Activated effector memory CD4-positive, alpha-beta T cell treated with anti-CD3 and anti-CD28 coated beads, Interleukin-2, amount 50 U/mL, for 16 hours (primary cell): ENCODE data around the gene VTN.
A peak's percentile ranks its signal among the peaks of the same experiment; 100 is the strongest.
"Not testable (repeated sequence)": the region's sequence is repeated elsewhere in the genome, so short reads cannot be mapped to it uniquely, and the experiment has no call there.

Experiments used
- DNase-seq: peaks from one replicate; pipeline ENCODE4 v3.0.0-alpha.2; 2020

VTN gene

GRCh38 chr17:28339431-28339830 is 30.7 kb downstream of the VTN start:
- DNase-seq: no peak

GRCh38 chr17:28338769-28339212 is 31.3 kb downstream of the VTN start:
- not testable (repeated sequence) for DNase-seq

GRCh38 chr17:28338056-28338768 is 31.9 kb downstream of the VTN start:
- DNase-seq: peak; percentile 33

- peak; percentile 72 for DNase-seq
Measured at GRCh38 chr17:28335959-28336871, 33.9 kb downstream of the VTN start.

GRCh38 chr17:28335201-28335958 is 34.7 kb downstream of the VTN start, which contains the start of the genes IFT20 and TNFAIP1:
IFT20 (minus strand) TSS chr17:28335472; CDS start chr17:28331985, 3,487 bp downstream.
TNFAIP1 (plus strand) TSS chr17:28335761; CDS start chr17:28339522, 3,761 bp downstream.
- DNase-seq: peak; percentile 99

GRCh38 chr17:28334666-28335200 is 35.4 kb downstream of the VTN start:
- no peak for DNase-seq

GRCh38 chr17:28334171-28334570 is 35.9 kb downstream of the VTN start:
- no peak for DNase-seq

- peak; percentile 57 for DNase-seq
Measured at GRCh38 chr17:28333083-28333746, 36.9 kb downstream of the VTN start.

GRCh38 chr17:28331891-28332420 is 38.2 kb downstream of the VTN start:
- peak; percentile 22 for DNase-seq

- no peak for DNase-seq
Measured at GRCh38 chr17:28330671-28331070, 39.4 kb downstream of the VTN start.

GRCh38 chr17:28328325-28328724 is 41.8 kb downstream of the VTN start:
- no peak for DNase-seq

GRCh38 chr17:28327709-28328108 is 42.4 kb downstream of the VTN start:
- DNase-seq: no peak

GRCh38 chr17:28327031-28327607 is 43.0 kb downstream of the VTN start:
- no peak for DNase-seq

GRCh38 chr17:28326114-28326513 is 44.0 kb downstream of the VTN start:
- DNase-seq: no peak

- DNase-seq: no peak
Measured at GRCh38 chr17:28325211-28325610, 44.9 kb downstream of the VTN start.

- no peak for DNase-seq
Measured at GRCh38 chr17:28324781-28325180, 45.3 kb downstream of the VTN start.

- no peak for DNase-seq
Measured at GRCh38 chr17:28324267-28324745, 45.8 kb downstream of the VTN start.

GRCh38 chr17:28320215-28321061 is 49.7 kb downstream of the VTN start:
- DNase-seq: no peak

- no peak for DNase-seq
Measured at GRCh38 chr17:28319598-28319935, 50.5 kb downstream of the VTN start.
